ENCODE measurements around the gene CDC42. TPM values are rescaled to one million over a fixed set of nuclear protein-coding genes. Genes with fewer than 3 reads are reported as not detected.

CDC42 gene
- total and polyA plus RNA-seq, 9 of the 15 experiments (the other 6 are each of a cell fraction or from before 2014, with no cell fraction given): 186 to 398 (median 325) TPM

- TF ChIP-seq CAMTA2 (CRISPR knock-in tag; conservative IDR thresholded peaks at IDR 0.05) (no peak), MAFK (IDR thresholded peaks at IDR 0.05; ENCODE audit: low read length) (no peak), LEF1 (IDR thresholded peaks at IDR 0.05) (peak; percentile 41; the same call in 1 of the 2 replicates), FOXP4 (CRISPR knock-in tag; IDR thresholded peaks at IDR 0.05; ENCODE audit: borderline replicate concordance) (peak; percentile 31; the same call in 1 of the 2 replicates), RFX5 (IDR thresholded peaks at IDR 0.05; ENCODE audit: low read depth, low read length) (no peak), KDM4B (IDR thresholded peaks at IDR 0.05; ENCODE audit: borderline replicate concordance in 2 of 2, low read depth in 1 of 2) (no peak), ZNF407 (IDR thresholded peaks at IDR 0.05; ENCODE audit: low read depth) (no peak), RHOXF2B (CRISPR knock-in tag; conservative IDR thresholded peaks at IDR 0.05) (peak; percentile 79; the same call in 1 of the 2 replicates), NFE2L1 (tag; IDR thresholded peaks at IDR 0.05; ENCODE audit: borderline replicate concordance, low read depth) (no peak), MCM3 (IDR thresholded peaks at IDR 0.05) (no peak), SRSF9 (IDR thresholded peaks at IDR 0.05; ENCODE audit: borderline replicate concordance, low read depth, low read length) (no peak), TAL1 (IDR thresholded peaks at IDR 0.05) (no peak), ARID2 (IDR thresholded peaks at IDR 0.05) (no peak)
- TF ChIP-seq, protein P1, sequence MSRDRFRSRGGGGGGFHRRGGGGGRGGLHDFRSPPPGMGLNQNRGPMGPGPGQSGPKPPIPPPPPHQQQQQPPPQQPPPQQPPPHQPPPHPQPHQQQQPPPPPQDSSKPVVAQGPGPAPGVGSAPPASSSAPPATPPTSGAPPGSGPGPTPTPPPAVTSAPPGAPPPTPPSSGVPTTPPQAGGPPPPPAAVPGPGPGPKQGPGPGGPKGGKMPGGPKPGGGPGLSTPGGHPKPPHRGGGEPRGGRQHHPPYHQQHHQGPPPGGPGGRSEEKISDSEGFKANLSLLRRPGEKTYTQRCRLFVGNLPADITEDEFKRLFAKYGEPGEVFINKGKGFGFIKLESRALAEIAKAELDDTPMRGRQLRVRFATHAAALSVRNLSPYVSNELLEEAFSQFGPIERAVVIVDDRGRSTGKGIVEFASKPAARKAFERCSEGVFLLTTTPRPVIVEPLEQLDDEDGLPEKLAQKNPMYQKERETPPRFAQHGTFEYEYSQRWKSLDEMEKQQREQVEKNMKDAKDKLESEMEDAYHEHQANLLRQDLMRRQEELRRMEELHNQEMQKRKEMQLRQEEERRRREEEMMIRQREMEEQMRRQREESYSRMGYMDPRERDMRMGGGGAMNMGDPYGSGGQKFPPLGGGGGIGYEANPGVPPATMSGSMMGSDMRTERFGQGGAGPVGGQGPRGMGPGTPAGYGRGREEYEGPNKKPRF (IDR thresholded peaks at IDR 0.05; ENCODE audit: low read depth, low read length): no peak
- TF ChIP-seq, protein P2, sequence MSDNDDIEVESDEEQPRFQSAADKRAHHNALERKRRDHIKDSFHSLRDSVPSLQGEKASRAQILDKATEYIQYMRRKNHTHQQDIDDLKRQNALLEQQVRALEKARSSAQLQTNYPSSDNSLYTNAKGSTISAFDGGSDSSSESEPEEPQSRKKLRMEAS (CRISPR knock-in tag; IDR thresholded peaks at IDR 0.05): no peak
These were observed 730 bp downstream of the CDC42 start (continued) for GRCh38 chr1:22053017-22053860.
